Measurements from ENCODE around the gene CD46. TPM values are rescaled to one million over a fixed set of nuclear protein-coding genes. Genes with fewer than 3 reads are reported as not detected.

CD46 gene
- total RNA-seq, 3 donors from 2014 or later: 203 to 283 (median 204) TPM

DNA sequence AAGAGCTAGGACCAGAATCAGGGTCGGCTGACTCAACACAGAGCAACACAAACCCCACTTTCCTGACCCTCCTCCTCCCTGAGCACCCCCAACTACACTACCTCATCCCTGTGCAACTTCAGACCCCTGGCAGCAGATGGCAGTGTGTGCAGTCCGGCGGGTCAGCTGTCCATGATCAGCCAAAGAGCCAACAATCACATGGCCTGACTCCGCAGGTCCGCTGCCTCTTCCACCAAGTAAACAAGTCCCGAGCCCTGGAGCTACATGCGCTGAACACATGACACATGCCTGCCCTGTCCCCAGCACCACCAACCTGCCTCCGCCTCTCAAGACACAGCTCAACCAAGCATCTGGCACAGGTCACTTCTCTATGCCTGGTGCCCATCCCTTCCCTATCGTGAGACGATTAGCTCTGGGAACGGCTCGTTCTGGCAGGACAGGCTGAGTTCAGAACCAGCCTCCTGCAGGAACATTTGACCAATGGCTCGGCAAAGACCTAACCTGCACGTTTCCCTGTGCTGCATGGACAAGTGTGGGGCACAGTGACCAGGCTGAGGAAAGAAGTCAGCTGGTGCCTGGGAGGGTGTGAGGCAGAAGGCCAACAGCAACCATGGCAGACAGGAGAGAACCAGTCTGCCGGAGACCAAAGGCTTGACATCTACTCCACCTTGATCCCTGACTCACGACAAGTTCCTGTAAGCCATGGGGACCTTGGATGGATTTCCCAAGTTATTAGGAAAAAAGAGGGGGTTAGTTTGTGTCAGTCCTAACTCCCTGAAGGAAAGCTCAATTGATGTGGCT lies 60.3 kb downstream of the CD46 start:
- Histone ChIP-seq H3K27ac (peak overlapping the region; percentile 56 to 72), H3K27me3 (no peaks in the 10 kb centered on the region), H3K4me3 (peak overlapping the region in 2 of 3 donors; percentile 2 to 8), H3K4me1 (peaks cover 7 to 43% of the 10 kb centered on the region in 2 donors), H3K36me3 (no peaks in the 10 kb centered on the region), H3K9me3 (no peaks in the 10 kb centered on the region)
- DNase-seq (ENCODE audit: low spot score in 2 of 2): peak; percentile 86 to 90
- intact Hi-C loops (cut with DNase I; ENCODE audit: low total_unique reads): no loop called here
- TF ChIP-seq POLR2A (IDR thresholded peaks at IDR 0.05) (no peak), POLR2AphosphoS5 (IDR thresholded peaks at IDR 0.05) (peak in 2 of 3 donors; percentile 53 to 62)
- TF ChIP-seq, protein P1, sequence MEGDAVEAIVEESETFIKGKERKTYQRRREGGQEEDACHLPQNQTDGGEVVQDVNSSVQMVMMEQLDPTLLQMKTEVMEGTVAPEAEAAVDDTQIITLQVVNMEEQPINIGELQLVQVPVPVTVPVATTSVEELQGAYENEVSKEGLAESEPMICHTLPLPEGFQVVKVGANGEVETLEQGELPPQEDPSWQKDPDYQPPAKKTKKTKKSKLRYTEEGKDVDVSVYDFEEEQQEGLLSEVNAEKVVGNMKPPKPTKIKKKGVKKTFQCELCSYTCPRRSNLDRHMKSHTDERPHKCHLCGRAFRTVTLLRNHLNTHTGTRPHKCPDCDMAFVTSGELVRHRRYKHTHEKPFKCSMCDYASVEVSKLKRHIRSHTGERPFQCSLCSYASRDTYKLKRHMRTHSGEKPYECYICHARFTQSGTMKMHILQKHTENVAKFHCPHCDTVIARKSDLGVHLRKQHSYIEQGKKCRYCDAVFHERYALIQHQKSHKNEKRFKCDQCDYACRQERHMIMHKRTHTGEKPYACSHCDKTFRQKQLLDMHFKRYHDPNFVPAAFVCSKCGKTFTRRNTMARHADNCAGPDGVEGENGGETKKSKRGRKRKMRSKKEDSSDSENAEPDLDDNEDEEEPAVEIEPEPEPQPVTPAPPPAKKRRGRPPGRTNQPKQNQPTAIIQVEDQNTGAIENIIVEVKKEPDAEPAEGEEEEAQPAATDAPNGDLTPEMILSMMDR (IDR thresholded peaks at IDR 0.05): peak in 2 of 3 donors; percentile 59 to 63

DNA sequence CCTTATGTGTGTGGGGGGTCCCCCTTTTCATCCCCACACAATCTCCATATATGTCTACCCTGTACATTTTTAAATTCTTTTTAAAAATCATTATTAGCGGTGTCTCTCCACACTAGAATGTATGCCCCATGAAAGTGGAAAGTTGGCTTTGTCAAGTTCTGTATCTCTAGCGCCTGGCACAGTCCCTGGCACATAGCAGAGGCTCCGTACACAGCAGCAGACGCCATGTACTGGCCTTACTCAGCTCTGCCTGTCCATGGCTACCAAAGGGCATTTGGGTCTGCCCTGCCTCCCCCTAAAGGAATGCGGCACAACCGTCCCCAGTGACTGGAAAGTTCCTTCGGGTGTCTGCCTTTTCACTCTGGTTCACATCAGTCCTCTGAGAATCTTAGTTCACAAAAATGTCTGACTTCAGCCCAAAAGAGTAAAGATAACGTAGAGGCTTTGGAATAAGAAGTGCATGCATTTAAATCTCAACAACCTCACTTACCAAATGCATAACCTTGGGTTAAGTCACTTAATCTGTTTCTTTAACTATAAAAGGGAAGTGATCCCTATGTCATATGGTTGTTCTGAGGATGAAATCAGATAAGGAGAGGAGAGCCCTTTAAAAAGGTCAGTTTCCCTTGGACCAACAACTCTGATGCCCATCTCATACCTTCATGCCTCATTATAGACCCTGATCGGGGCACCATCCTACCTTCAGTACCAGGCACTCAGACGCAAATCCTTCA lies 61.1 kb downstream of the CD46 start:
- H3K27ac ChIP-seq: peak overlapping the region; percentile 56 to 72
- H3K36me3 ChIP-seq: no peaks in the 10 kb centered on the region
- no peaks in the 10 kb centered on the region for H3K27me3 ChIP-seq
- intact Hi-C loops (cut with DNase I; ENCODE audit: low total_unique reads): no loop called here
- H3K4me1 ChIP-seq: peaks cover 14 to 41% of the 10 kb centered on the region in 2 donors
- no peaks in the 10 kb centered on the region for H3K9me3 ChIP-seq
- TF ChIP-seq, protein P1 (IDR thresholded peaks at IDR 0.05): no peak
- TF ChIP-seq POLR2A (IDR thresholded peaks at IDR 0.05) (no peak), POLR2AphosphoS5 (IDR thresholded peaks at IDR 0.05) (no peak)
- H3K4me3 ChIP-seq: peak overlapping the region in 1 of 3 donors; percentile 17
- no peak for DNase-seq (ENCODE audit: low spot score in 2 of 2)

DNA sequence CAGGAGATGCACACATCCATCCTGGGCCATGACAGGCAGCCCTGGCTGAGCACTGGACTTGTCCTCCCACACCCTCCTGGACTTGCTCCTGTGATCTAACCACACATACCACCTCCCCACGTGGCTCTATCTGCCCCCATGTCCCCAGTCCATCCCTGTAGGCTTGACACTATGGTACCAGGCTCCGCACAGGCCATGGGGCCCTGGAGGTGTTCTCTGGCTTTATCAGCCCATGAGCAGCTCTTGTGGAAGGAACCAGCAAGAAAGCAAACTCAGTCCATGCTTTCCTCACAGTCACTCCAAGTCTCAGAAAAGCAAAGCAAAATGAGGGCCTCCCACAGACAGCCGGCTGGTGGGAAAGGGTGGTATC lies 61.6 kb downstream of the CD46 start:
- DNase-seq (ENCODE audit: low spot score in 2 of 2): no peak
- intact Hi-C loops (cut with DNase I; ENCODE audit: low total_unique reads): no loop called here
- peak overlapping the region; percentile 49 to 56 for H3K27ac ChIP-seq
- TF ChIP-seq, protein P1 (IDR thresholded peaks at IDR 0.05): no peak
- TF ChIP-seq POLR2A (IDR thresholded peaks at IDR 0.05) (no peak), POLR2AphosphoS5 (IDR thresholded peaks at IDR 0.05) (no peak)
- no peaks in the 10 kb centered on the region for H3K36me3 ChIP-seq
- H3K9me3 ChIP-seq: no peaks in the 10 kb centered on the region
- peak overlapping the region in 1 of 3 donors; percentile 17 for H3K4me3 ChIP-seq
- H3K27me3 ChIP-seq: no peaks in the 10 kb centered on the region
- H3K4me1 ChIP-seq: peaks cover 14 to 41% of the 10 kb centered on the region in 2 donors

DNA sequence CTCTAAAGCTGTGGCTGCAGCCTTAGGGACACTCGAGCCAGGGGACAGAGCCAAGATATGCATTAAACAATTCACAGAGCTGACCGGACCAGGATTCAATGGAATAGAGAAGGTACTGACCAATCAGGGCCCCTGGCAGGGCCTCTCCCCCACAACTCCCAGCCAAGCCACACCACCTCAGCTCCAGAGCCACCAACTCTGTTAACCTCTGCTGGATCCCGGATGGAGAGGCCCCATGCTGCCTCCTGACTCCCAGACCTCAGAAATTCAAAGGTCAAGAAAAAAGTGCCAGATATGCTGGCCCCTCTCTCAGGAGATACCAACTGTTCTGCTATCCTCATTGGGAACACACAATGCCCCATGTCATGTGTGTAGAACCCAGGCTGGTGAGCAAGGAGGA lies 62.1 kb downstream of the CD46 start:
- Histone ChIP-seq H3K27me3 (no peaks in the 10 kb centered on the region), H3K27ac (peak overlapping the region; percentile 49 to 56), H3K4me3 (peak overlapping the region in 1 of 3 donors; percentile 17), H3K9me3 (no peaks in the 10 kb centered on the region), H3K36me3 (no peaks in the 10 kb centered on the region), H3K4me1 (peaks cover 14 to 42% of the 10 kb centered on the region in 2 donors)
- DNase-seq (ENCODE audit: low spot score in 2 of 2): no peak
- TF ChIP-seq POLR2AphosphoS5 (IDR thresholded peaks at IDR 0.05) (no peak), POLR2A (IDR thresholded peaks at IDR 0.05) (no peak)
- TF ChIP-seq, protein P1 (IDR thresholded peaks at IDR 0.05): no peak
- intact Hi-C loops (cut with DNase I; ENCODE audit: low total_unique reads): no loop called here

DNA sequence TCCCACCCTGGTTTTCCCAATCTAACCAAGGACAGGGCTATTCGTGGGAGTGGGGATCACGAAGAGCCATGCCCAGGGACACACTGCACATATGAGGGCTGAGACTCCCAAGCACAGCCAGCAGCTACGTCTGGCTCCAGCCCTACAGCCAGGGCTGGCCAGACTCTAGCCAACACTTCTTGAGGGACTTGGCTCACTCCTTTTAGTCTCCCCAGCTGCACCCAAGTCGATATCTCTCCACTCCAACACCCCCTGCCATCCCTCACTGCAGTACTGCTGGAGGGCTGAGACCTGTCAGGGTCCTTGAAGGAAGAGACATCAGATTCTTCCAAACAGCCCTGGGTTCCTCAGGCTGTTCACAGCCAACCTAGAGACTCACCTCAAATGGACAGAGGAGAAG lies 62.6 kb downstream of the CD46 start:
- no peak for DNase-seq (ENCODE audit: low spot score in 2 of 2)
- intact Hi-C loops (cut with DNase I; ENCODE audit: low total_unique reads): no loop called here
- no peaks in the 10 kb centered on the region for H3K27me3 ChIP-seq
- H3K4me3 ChIP-seq: peak overlapping the region in 1 of 3 donors; percentile 2
- TF ChIP-seq POLR2A (IDR thresholded peaks at IDR 0.05): no peak
- TF ChIP-seq, protein P1 (IDR thresholded peaks at IDR 0.05): no peak
- TF ChIP-seq POLR2AphosphoS5 (IDR thresholded peaks at IDR 0.05): no peak
- no peaks in the 10 kb centered on the region for H3K9me3 ChIP-seq
- H3K4me1 ChIP-seq: peaks cover 14 to 43% of the 10 kb centered on the region in 2 donors
- peak overlapping the region; percentile 49 to 56 for H3K27ac ChIP-seq
- H3K36me3 ChIP-seq: no peaks in the 10 kb centered on the region

All from breast epithelium (tissue), 4 donors.